Cardiac muscle cell (in vitro differentiated cells and primary cell): ENCODE results near the gene ARL6IP4. TPM values are rescaled to one million over a fixed set of nuclear protein-coding genes. Genes with fewer than 3 reads are reported as not detected.

Source experiments
- DNase-seq, 2 donors: peaks; one replicate each; pipeline versions ENCODE4 v3.0.0 to v3.0.0-alpha.2; 2010 to 2017; ENCODE audit warnings: low read depth in 1 of 2, low spot score in 1 of 2
- H3K27ac ChIP-seq: fragments of 200-600 bp; sonication (generic); 2 replicates; pipeline ENCODE4 v1.5.1; 2016
- H3K27me3 ChIP-seq: fragments of 200-600 bp; sonication (generic); 2 replicates; pipeline ENCODE4 v1.6.0; 2016; ENCODE audit warnings: control low read depth
- H3K36me3 ChIP-seq: fragments of 200-600 bp; sonication (generic); 2 replicates; pipeline ENCODE4 v1.5.1; 2016; ENCODE audit warnings: control low read depth
- H3K4me1 ChIP-seq: fragments of 200-600 bp; sonication (generic); 2 replicates; pipeline ENCODE4 v1.8.1; 2017; ENCODE audit warnings: low read depth, mild to moderate bottlenecking, mixed run types
- H3K4me3 ChIP-seq: fragments of 200-600 bp; sonication (generic); 2 replicates; pipeline ENCODE4 v1.5.1; 2016; ENCODE audit warnings: mild to moderate bottlenecking
- H3K9me3 ChIP-seq: fragments of 200-600 bp; sonication (generic); 2 replicates; pipeline ENCODE4 v1.5.1; 2017; ENCODE audit warnings: low read depth, mild to moderate bottlenecking, control low read depth
- CTCF ChIP-seq: IDR thresholded peaks from 2 replicates; pipeline ENCODE4 v1.5.1; 2012; ENCODE audit warnings: low read depth, mild to moderate bottlenecking, low read length
- polyA plus RNA-seq: library from polyadenylated mRNA; unstranded; fragments of >200 nt; fragmentation: Nextera tagmentation; extraction: Ambion mirVana; gene quantifications from 2 replicates; pipeline ENCODE4 v1.2.1, GENCODE V29; 2016
- total RNA-seq: library from RNA; depleted of rRNA; stranded (reverse); fragments of >200 nt; gene quantifications from 2 replicates; pipeline ENCODE4 v1.2.3, GENCODE V29; 2016

Gene ARL6IP4
- total and polyA plus RNA-seq, 2 experiments from 2014 or later, result 253 to 323 TPM

GRCh38 chr12:122989225-122989839 is 8.9 kb downstream of the ARL6IP4 start:
- no peak for TF ChIP-seq CTCF
- DNase-seq, result no peak
- Histone ChIP-seq H3K27ac (no peak overlapping the region), H3K4me1 (no peaks in the 10 kb centered on the region), H3K36me3 (no peaks in the 10 kb centered on the region), H3K4me3 (no peak overlapping the region), H3K9me3 (no peaks in the 10 kb centered on the region), H3K27me3 (no peaks in the 10 kb centered on the region)

- Histone ChIP-seq H3K4me1 (no peaks in the 10 kb centered on the region), H3K27me3 (no peaks in the 10 kb centered on the region), H3K9me3 (no peaks in the 10 kb centered on the region), H3K36me3 (no peaks in the 10 kb centered on the region), H3K4me3 (no peak overlapping the region), H3K27ac (no peak overlapping the region)
- TF ChIP-seq CTCF, result no peak
- no peak for DNase-seq
These were observed 9.5 kb downstream of the ARL6IP4 start for GRCh38 chr12:122989874-122990419.

- no peaks in the 10 kb centered on the region for H3K9me3 ChIP-seq
- H3K27me3 ChIP-seq, result no peaks in the 10 kb centered on the region
- no peak for TF ChIP-seq CTCF
- H3K4me1 ChIP-seq, result no peaks in the 10 kb centered on the region
- no peak overlapping the region for H3K4me3 ChIP-seq
- no peak for DNase-seq
- H3K27ac ChIP-seq, result no peak overlapping the region
- no peaks in the 10 kb centered on the region for H3K36me3 ChIP-seq
These were observed 10.1 kb downstream of the ARL6IP4 start for GRCh38 chr12:122990561-122990960.

- Histone ChIP-seq H3K27ac (no peak overlapping the region), H3K36me3 (no peaks in the 10 kb centered on the region), H3K4me1 (no peaks in the 10 kb centered on the region), H3K9me3 (no peaks in the 10 kb centered on the region), H3K4me3 (no peak overlapping the region), H3K27me3 (no peaks in the 10 kb centered on the region)
- no peak for TF ChIP-seq CTCF
- no peak for DNase-seq
These were observed 10.6 kb downstream of the ARL6IP4 start for GRCh38 chr12:122990961-122991622.

GRCh38 chr12:122991623-122992275 is 11.3 kb downstream of the ARL6IP4 start:
- Histone ChIP-seq H3K4me1 (no peaks in the 10 kb centered on the region), H3K27me3 (no peaks in the 10 kb centered on the region), H3K27ac (no peak overlapping the region), H3K36me3 (no peaks in the 10 kb centered on the region), H3K9me3 (no peaks in the 10 kb centered on the region), H3K4me3 (no peak overlapping the region)
- DNase-seq, result no peak
- no peak for TF ChIP-seq CTCF
